ENCODE measurements around the gene DPP9.
A peak's percentile ranks its signal among the peaks of the same experiment; 100 is the strongest.
"Not testable (repeated sequence)": the region's sequence is repeated elsewhere in the genome, so short reads cannot be mapped to it uniquely, and the experiment has no call there.

DPP9 gene

GRCh38 chr19:4723595-4724514 lies at the start of gene DPP9:
DPP9 (minus strand) TSS chr19:4723842; CDS start chr19:4719906, 3,936 bp downstream.
- DNase-seq = peak; percentile 99

GRCh38 chr19:4773047-4773640 lies 49.5 kb upstream of the DPP9 start:
- no peak for DNase-seq

- no peak for DNase-seq
Measured at GRCh38 chr19:4772566-4772965, 48.9 kb upstream of the DPP9 start.

- DNase-seq = peak; percentile 27
Measured at GRCh38 chr19:4768934-4769777, 45.5 kb upstream of the DPP9 start.

- DNase-seq = no peak
Measured at GRCh38 chr19:4764393-4764660, 40.7 kb upstream of the DPP9 start.

GRCh38 chr19:4763021-4763420 lies 39.4 kb upstream of the DPP9 start:
- no peak for DNase-seq

- DNase-seq = no peak
Measured at GRCh38 chr19:4760285-4760650, 36.6 kb upstream of the DPP9 start.

GRCh38 chr19:4759388-4760284 lies 36.0 kb upstream of the DPP9 start:
- DNase-seq = peak; percentile 77

- no peak for DNase-seq
Measured at GRCh38 chr19:4758659-4759058, 35.0 kb upstream of the DPP9 start.

- no peak for DNase-seq
Measured at GRCh38 chr19:4758082-4758481, 34.4 kb upstream of the DPP9 start.

GRCh38 chr19:4755459-4755858 lies 31.8 kb upstream of the DPP9 start:
- DNase-seq = no peak

- no peak for DNase-seq
Measured at GRCh38 chr19:4754248-4754647, 30.6 kb upstream of the DPP9 start.

- no peak for DNase-seq
Measured at GRCh38 chr19:4749870-4750590, 26.4 kb upstream of the DPP9 start.

GRCh38 chr19:4748589-4748988 lies 24.9 kb upstream of the DPP9 start:
- DNase-seq = no peak

GRCh38 chr19:4748185-4748584 lies 24.5 kb upstream of the DPP9 start:
- no peak for DNase-seq

GRCh38 chr19:4745986-4746385 lies 22.3 kb upstream of the DPP9 start:
- no peak for DNase-seq

- DNase-seq = not testable (repeated sequence)
Measured at GRCh38 chr19:4745175-4745574, 21.5 kb upstream of the DPP9 start.

- DNase-seq = peak; percentile 92
Measured at GRCh38 chr19:4744451-4745174, 21.0 kb upstream of the DPP9 start.

- DNase-seq = no peak
Measured at GRCh38 chr19:4742723-4743646, 19.3 kb upstream of the DPP9 start.

- no peak for DNase-seq
Measured at GRCh38 chr19:4740092-4740491, 16.4 kb upstream of the DPP9 start.

Measured in HCEC 1CT (cell line).